HepG2 (cell line): Measurements from ENCODE around the gene ATG9A. TPM values are rescaled to one million over a fixed set of nuclear protein-coding genes. Genes with fewer than 3 reads are reported as not detected.

Experiments used
- ARNTL ChIP-seq: sonication (generic); formaldehyde crosslinking; IDR thresholded peaks from 2 replicates; pipeline ENCODE4 v1.4.0; 2020; ENCODE audit warnings: mild to moderate bottlenecking, missing genetic modification reagents
- BATF2 ChIP-seq: sonication (generic); formaldehyde crosslinking; IDR thresholded peaks from 2 replicates; pipeline ENCODE4 v1.8.0; 2022; ENCODE audit warnings: mild to moderate bottlenecking, missing genetic modification reagents, moderate library complexity
- BCL3 ChIP-seq: sonication (generic); formaldehyde crosslinking; IDR thresholded peaks from 2 replicates; pipeline ENCODE4 v1.5.1; 2020; ENCODE audit warnings: mild to moderate bottlenecking, missing genetic modification reagents, moderate library complexity
- CHD2 ChIP-seq: IDR thresholded peaks from 2 replicates; pipeline ENCODE4 v1.6.1; 2011; ENCODE audit warnings: low read depth, low read length, improper control_type of control experiment
- DZIP1 ChIP-seq: sonication (generic); formaldehyde crosslinking; IDR thresholded peaks from 2 replicates; pipeline ENCODE4 v1.5.0; 2020; ENCODE audit warnings: mild to moderate bottlenecking, missing genetic modification reagents
- EEA1 ChIP-seq: sonication (generic); formaldehyde crosslinking; IDR thresholded peaks from 2 replicates; pipeline ENCODE4 v1.5.1; 2020; ENCODE audit warnings: mild to moderate bottlenecking, missing genetic modification reagents, borderline replicate concordance
- HIVEP1 ChIP-seq: sonication (generic); formaldehyde crosslinking; IDR thresholded peaks from 2 replicates; pipeline ENCODE4 v1.4.0; 2020; ENCODE audit warnings: mild to moderate bottlenecking, missing genetic modification reagents
- KDM1A ChIP-seq: IDR thresholded peaks from 2 replicates; pipeline ENCODE4 v1.6.1; 2016; ENCODE audit warnings: missing compliant biosample characterization
- LCORL ChIP-seq, 2 experiments: fragments of 450-650 bp in 1 of 2; sonication (generic) in 1 of 2; formaldehyde crosslinking in 1 of 2; IDR thresholded peaks; 2 replicates each; pipeline versions ENCODE4 v1.5.0 to v1.6.1; 2017 to 2020; ENCODE audit warnings: antibody characterized with exemption in 1 of 2, missing genetic modification reagents in 1 of 2
- MAZ ChIP-seq, 2 experiments: sonication (generic) in 1 of 2; formaldehyde crosslinking in 1 of 2; IDR thresholded peaks; 2 replicates each; pipeline versions ENCODE4 v1.5.0 to v1.6.1; 2012 to 2020; ENCODE audit warnings: low read depth in 2 of 2, mild to moderate bottlenecking in 2 of 2, borderline replicate concordance in 1 of 2, improper control_type of control experiment in 1 of 2, low read length in 1 of 2, missing genetic modification reagents in 1 of 2, moderate library complexity in 1 of 2
- MZF1 ChIP-seq: sonication (generic); formaldehyde crosslinking; IDR thresholded peaks from 2 replicates; pipeline ENCODE4 v1.8.1; 2023; ENCODE audit warnings: mild to moderate bottlenecking, missing genetic modification reagents, borderline replicate concordance
- NR2C2 ChIP-seq: sonication (generic); formaldehyde crosslinking; IDR thresholded peaks from 2 replicates; pipeline ENCODE4 v1.4.0; 2020; ENCODE audit warnings: missing genetic modification reagents, mild to moderate bottlenecking, moderate library complexity, borderline replicate concordance
- SALL2 ChIP-seq: sonication (generic); formaldehyde crosslinking; IDR thresholded peaks from 2 replicates; pipeline ENCODE4 v1.8.1; 2023; ENCODE audit warnings: mild to moderate bottlenecking, missing genetic modification reagents, inconsistent platforms
- SUZ12 ChIP-seq: fragments of 150-350 bp; IDR thresholded peaks from 2 replicates; pipeline ENCODE4 v1.6.1; 2014; ENCODE audit warnings: low read depth, low read length
- ZFYVE20 ChIP-seq: sonication (generic); formaldehyde crosslinking; IDR thresholded peaks from 2 replicates; pipeline ENCODE4 v1.8.0; 2023; ENCODE audit warnings: low read depth, mild to moderate bottlenecking, moderate library complexity, missing genetic modification reagents, borderline replicate concordance
- ZNF333 ChIP-seq: sonication (generic); formaldehyde crosslinking; IDR thresholded peaks from 2 replicates; pipeline ENCODE4 v1.4.0; 2020; ENCODE audit warnings: mild to moderate bottlenecking, missing genetic modification reagents, borderline replicate concordance
- ZNF616 ChIP-seq: sonication (generic); formaldehyde crosslinking; IDR thresholded peaks from 2 replicates; pipeline ENCODE4 v1.5.0; 2020; ENCODE audit warnings: low read depth, mild to moderate bottlenecking, missing genetic modification reagents
- ZNF670 ChIP-seq: sonication (generic); formaldehyde crosslinking; IDR thresholded peaks from 2 replicates; pipeline ENCODE4 v1.8.0; 2022; ENCODE audit warnings: mild to moderate bottlenecking, missing genetic modification reagents, borderline replicate concordance
- ZNF713 ChIP-seq: sonication (generic); formaldehyde crosslinking; IDR thresholded peaks from 2 replicates; pipeline ENCODE4 v1.4.0; 2020; ENCODE audit warnings: mild to moderate bottlenecking, missing genetic modification reagents
- ZSCAN25 ChIP-seq: sonication (generic); formaldehyde crosslinking; IDR thresholded peaks from 2 replicates; pipeline ENCODE4 v1.8.0; 2022; ENCODE audit warnings: mild to moderate bottlenecking, missing genetic modification reagents
- polyA plus RNA-seq, 8 experiments: library from polyadenylated mRNA; depleted of rRNA in 3 of 8; stranded (reverse) in 7 of 8; unstranded in 1 of 8; fragments of >200 nt; fragmentation: Illumina TruSeq in 4 of 8; extraction: Trizol in 4 of 8; gene quantifications; 2 replicates each; pipeline versions ENCODE4 v1.2.1 to v1.2.3, GENCODE V29; 2011 to 2016; ENCODE audit warnings: low read depth in 4 of 8, missing spikeins in 1 of 8, mixed read lengths in 1 of 8; ENCODE audit not compliant: insufficient read depth in 1 of 8
- total RNA-seq, 5 experiments: library from RNA; depleted of rRNA; stranded (reverse); fragments of >200 nt; fragmentation: Illumina TruSeq; extraction: Trizol; gene quantifications; 2 replicates each; pipeline ENCODE4 v1.2.3, GENCODE V29; 2016; ENCODE audit warnings: low read depth in 1 of 5
- TF ChIP-seq, protein P1 (sequence below): sonication (generic); formaldehyde crosslinking; IDR thresholded peaks from 2 replicates; pipeline ENCODE4 v1.4.0; 2020; ENCODE audit warnings: missing genetic modification reagents, borderline replicate concordance

Gene ATG9A
- total and polyA plus RNA-seq, 2 of the 13 experiments (the other 11 are each of a cell fraction or from before 2014, with no cell fraction given) = 35.0 to 131 TPM

- TF ChIP-seq BCL3 (CRISPR knock-in tag) (no peak), DZIP1 (CRISPR knock-in tag) (peak; percentile 8; the same call in 1 of the 2 replicates), ZNF616 (CRISPR knock-in tag) (peak; percentile 15; the same call in 1 of the 2 replicates), CHD2 (no peak; the same call in 1 of the 2 replicates), MAZ (IDR thresholded peaks at IDR 0.05; ENCODE audit: borderline replicate concordance, low read depth, low read length) (no peak), MAZ (CRISPR knock-in tag; IDR thresholded peaks at IDR 0.05; ENCODE audit: low read depth) (0 out of 2 replicates have a peak, but pooled peaks have one; percentile 40), HIVEP1 (CRISPR knock-in tag) (no peak), NR2C2 (CRISPR knock-in tag) (0 out of 2 replicates have a peak, but pooled peaks have one; percentile 1), LCORL (IDR thresholded peaks at IDR 0.05) (no peak), LCORL (CRISPR knock-in tag; IDR thresholded peaks at IDR 0.05) (no peak), BATF2 (CRISPR knock-in tag) (no peak), ZFYVE20 (CRISPR knock-in tag) (0 out of 2 replicates have a peak, but pooled peaks have one; percentile 57), ZSCAN25 (CRISPR knock-in tag) (no peak), ZNF713 (CRISPR knock-in tag) (no peak), KDM1A (CRISPR knock-in tag) (no peak), EEA1 (CRISPR knock-in tag) (0 out of 2 replicates have a peak, but pooled peaks have one; percentile 44), MZF1 (no peak), ARNTL (no peak), SUZ12 (no peak), ZNF333 (no peak), SALL2 (no peak), ZNF670 (CRISPR knock-in tag) (no peak)
- TF ChIP-seq, protein P1, sequence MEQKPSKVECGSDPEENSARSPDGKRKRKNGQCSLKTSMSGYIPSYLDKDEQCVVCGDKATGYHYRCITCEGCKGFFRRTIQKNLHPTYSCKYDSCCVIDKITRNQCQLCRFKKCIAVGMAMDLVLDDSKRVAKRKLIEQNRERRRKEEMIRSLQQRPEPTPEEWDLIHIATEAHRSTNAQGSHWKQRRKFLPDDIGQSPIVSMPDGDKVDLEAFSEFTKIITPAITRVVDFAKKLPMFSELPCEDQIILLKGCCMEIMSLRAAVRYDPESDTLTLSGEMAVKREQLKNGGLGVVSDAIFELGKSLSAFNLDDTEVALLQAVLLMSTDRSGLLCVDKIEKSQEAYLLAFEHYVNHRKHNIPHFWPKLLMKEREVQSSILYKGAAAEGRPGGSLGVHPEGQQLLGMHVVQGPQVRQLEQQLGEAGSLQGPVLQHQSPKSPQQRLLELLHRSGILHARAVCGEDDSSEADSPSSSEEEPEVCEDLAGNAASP (CRISPR knock-in tag) = no peak
These were observed 50.9 kb downstream of the ATG9A start (continued) for GRCh38 chr2:219178377-219179175.
